Activated CD8-positive, alpha-beta T cell treated with anti-CD3 and anti-CD28 coated beads, Interleukin-2, amount 10 ng/mL, durations not matched to agents 7 days and 5 days (primary cell): ENCODE results near the gene CCDC91. TPM values are rescaled to one million over a fixed set of nuclear protein-coding genes. Genes with fewer than 3 reads are reported as not detected.

ENCODE experiments used
- ATAC-seq: fragments of 150-1000 bp; cut with Tn5 transposase; one replicate; pipeline ENCODE4 v1.10.0; 2021; ENCODE audit warnings: moderate library complexity
- CTCF ChIA-PET: fragments of 350-600 bp; sonication (Branson Sonifier 250); formaldehyde crosslinking; loops from one replicate; lab custom pipeline; 2021; ENCODE audit warnings: antibody characterized with exemption; lab: Charles Lee
- POLR2A ChIA-PET: fragments of 350-600 bp; sonication (Branson Sonifier 250); formaldehyde crosslinking; loops from one replicate; lab custom pipeline; 2021; ENCODE audit warnings: antibody characterized with exemption; lab: Charles Lee
- DNase-seq: peaks from one replicate; pipeline ENCODE4 v3.0.0-alpha.2; 2020
- H3K27ac Mint-ChIP-seq: one replicate; pipeline ENCODE4 v1.8.0; 2021; ENCODE audit warnings: mild to moderate bottlenecking, mixed read lengths
- H3K27me3 Mint-ChIP-seq: one replicate; pipeline ENCODE4 v1.8.0; 2021; ENCODE audit warnings: low read depth, mixed read lengths
- H3K36me3 Mint-ChIP-seq: one replicate; pipeline ENCODE4 v1.8.0; 2021; ENCODE audit warnings: low read depth, mixed read lengths
- H3K4me1 Mint-ChIP-seq: one replicate; pipeline ENCODE4 v1.8.0; 2021; ENCODE audit warnings: low read depth, mixed read lengths
- H3K4me3 Mint-ChIP-seq: one replicate; pipeline ENCODE4 v1.8.0; 2021; ENCODE audit warnings: mild to moderate bottlenecking, mixed read lengths
- H3K9me3 Mint-ChIP-seq: one replicate; pipeline ENCODE4 v1.8.0; 2022; ENCODE audit warnings: mixed read lengths; ENCODE audit not compliant: insufficient read depth
- total RNA-seq, 2 experiments: library from RNA; stranded (reverse); gene quantifications; one replicate each; pipeline ENCODE4 v1.2.3, GENCODE V29; 2021

The CCDC91 gene
- total RNA-seq, 2 experiments from 2014 or later = 18.4 to 23.4 TPM

- Mint-ChIP-seq H3K36me3 (peaks cover 8% of the 10 kb centered on the region), H3K27me3 (no peaks in the 10 kb centered on the region), H3K4me1 (peaks cover 4% of the 10 kb centered on the region), H3K9me3 (peaks cover 4% of the 10 kb centered on the region), H3K27ac (no peak overlapping the region), H3K4me3 (no peak overlapping the region)
- DNase-seq = no peak
- POLR2A ChIA-PET = no interaction called here
- no peak for ATAC-seq
- CTCF ChIA-PET = no interaction called here
These were observed 193.1 kb downstream of the CCDC91 start for GRCh38 chr12:28383368-28383767.

GRCh38 chr12:28388879-28389278 lies 198.6 kb downstream of the CCDC91 start:
- Mint-ChIP-seq H3K9me3 (no peaks in the 10 kb centered on the region), H3K27ac (no peak overlapping the region), H3K27me3 (no peaks in the 10 kb centered on the region), H3K4me3 (no peak overlapping the region), H3K36me3 (peaks cover 5% of the 10 kb centered on the region), H3K4me1 (no peaks in the 10 kb centered on the region)
- ATAC-seq (no peak), DNase-seq (no peak)
- CTCF ChIA-PET = no interaction called here
- POLR2A ChIA-PET = no interaction called here

- Mint-ChIP-seq H3K4me1 (no peaks in the 10 kb centered on the region), H3K27ac (no peak overlapping the region), H3K36me3 (peaks cover 5% of the 10 kb centered on the region), H3K4me3 (no peak overlapping the region), H3K27me3 (no peaks in the 10 kb centered on the region), H3K9me3 (no peaks in the 10 kb centered on the region)
- ChIA-PET POLR2A (interaction anchor here (0.6 kb wide), 1 partner anchor 237 kb away, joined by 3 read pairs; no protein-coding TSS in a partner anchor), CTCF (no interaction called here)
- ATAC-seq (no peak), DNase-seq (no peak)
These were observed 199.9 kb downstream of the CCDC91 start for GRCh38 chr12:28390206-28390605.

- no peak overlapping the region for H3K4me3 Mint-ChIP-seq
These were observed 200.6 kb downstream of the CCDC91 start for GRCh38 chr12:28390761-28391385.

GRCh38 chr12:28409892-28410291 lies 219.6 kb downstream of the CCDC91 start:
- DNase-seq = no peak
- Mint-ChIP-seq H3K4me3 (no peak overlapping the region), H3K36me3 (peaks cover 4% of the 10 kb centered on the region), H3K27ac (no peak overlapping the region), H3K27me3 (no peaks in the 10 kb centered on the region), H3K9me3 (no peaks in the 10 kb centered on the region), H3K4me1 (no peaks in the 10 kb centered on the region)
- CTCF ChIA-PET = no interaction called here
- POLR2A ChIA-PET = no interaction called here
- ATAC-seq = no peak

More at GRCh38 chr12:28390761-28391385, 200.6 kb downstream of the CCDC91 start:
- ATAC-seq (no peak), DNase-seq (no peak)
- Mint-ChIP-seq H3K4me1 (no peaks in the 10 kb centered on the region), H3K27me3 (no peaks in the 10 kb centered on the region), H3K9me3 (no peaks in the 10 kb centered on the region), H3K36me3 (peaks cover 5% of the 10 kb centered on the region), H3K27ac (no peak overlapping the region)
- CTCF ChIA-PET = no interaction called here
- POLR2A ChIA-PET = no interaction called here

GRCh38 chr12:28413460-28414109 lies 223.3 kb downstream of the CCDC91 start:
- POLR2A ChIA-PET = no interaction called here
- no peak for DNase-seq
- no peak overlapping the region for H3K27ac Mint-ChIP-seq

GRCh38 chr12:28415755-28416154 lies 225.5 kb downstream of the CCDC91 start:
- Mint-ChIP-seq H3K27ac (no peak overlapping the region), H3K27me3 (no peaks in the 10 kb centered on the region), H3K4me3 (no peak overlapping the region), H3K36me3 (peaks cover 4% of the 10 kb centered on the region), H3K4me1 (no peaks in the 10 kb centered on the region), H3K9me3 (no peaks in the 10 kb centered on the region)
- POLR2A ChIA-PET = no interaction called here
- DNase-seq (no peak), ATAC-seq (no peak)
- CTCF ChIA-PET = no interaction called here

More at GRCh38 chr12:28413460-28414109, 223.3 kb downstream of the CCDC91 start:
- H3K36me3 Mint-ChIP-seq = peaks cover 4% of the 10 kb centered on the region
- ATAC-seq = no peak
- H3K4me1 Mint-ChIP-seq = no peaks in the 10 kb centered on the region
- no peak overlapping the region for H3K4me3 Mint-ChIP-seq
- CTCF ChIA-PET = no interaction called here
- H3K27me3 Mint-ChIP-seq = no peaks in the 10 kb centered on the region
- H3K9me3 Mint-ChIP-seq = no peaks in the 10 kb centered on the region

GRCh38 chr12:28421374-28421773 lies 231.1 kb downstream of the CCDC91 start:
- H3K36me3 Mint-ChIP-seq = no peaks in the 10 kb centered on the region

GRCh38 chr12:28424965-28425364 lies 234.7 kb downstream of the CCDC91 start:
- H3K36me3 Mint-ChIP-seq = no peaks in the 10 kb centered on the region
- H3K27me3 Mint-ChIP-seq = no peaks in the 10 kb centered on the region
- no peak overlapping the region for H3K27ac Mint-ChIP-seq
- no peak overlapping the region for H3K4me3 Mint-ChIP-seq
- DNase-seq = no peak
- no peaks in the 10 kb centered on the region for H3K9me3 Mint-ChIP-seq
- no peaks in the 10 kb centered on the region for H3K4me1 Mint-ChIP-seq
- ATAC-seq = no peak
- ChIA-PET CTCF (no interaction called here), POLR2A (no interaction called here)

More at GRCh38 chr12:28421374-28421773, 231.1 kb downstream of the CCDC91 start:
- Mint-ChIP-seq H3K4me3 (no peak overlapping the region), H3K27ac (no peak overlapping the region), H3K9me3 (no peaks in the 10 kb centered on the region), H3K27me3 (no peaks in the 10 kb centered on the region), H3K4me1 (no peaks in the 10 kb centered on the region)
- DNase-seq = no peak
- ATAC-seq = no peak
- CTCF ChIA-PET = no interaction called here
- POLR2A ChIA-PET = no interaction called here

GRCh38 chr12:28425526-28425925 lies 235.3 kb downstream of the CCDC91 start:
- ATAC-seq = no peak
- Mint-ChIP-seq H3K4me1 (no peaks in the 10 kb centered on the region), H3K36me3 (no peaks in the 10 kb centered on the region), H3K27ac (no peak overlapping the region), H3K27me3 (no peaks in the 10 kb centered on the region), H3K4me3 (no peak overlapping the region), H3K9me3 (no peaks in the 10 kb centered on the region)
- DNase-seq = no peak
- ChIA-PET CTCF (no interaction called here), POLR2A (no interaction called here)

GRCh38 chr12:28427046-28427445 lies 236.8 kb downstream of the CCDC91 start:
- no peak for ATAC-seq
- Mint-ChIP-seq H3K27ac (no peak overlapping the region), H3K4me3 (no peak overlapping the region), H3K36me3 (no peaks in the 10 kb centered on the region), H3K4me1 (no peaks in the 10 kb centered on the region), H3K9me3 (no peaks in the 10 kb centered on the region), H3K27me3 (no peaks in the 10 kb centered on the region)
- DNase-seq = no peak
- ChIA-PET CTCF (no interaction called here), POLR2A (no interaction called here)

- no peaks in the 10 kb centered on the region for H3K27me3 Mint-ChIP-seq
- ATAC-seq (no peak), DNase-seq (no peak)
- H3K9me3 Mint-ChIP-seq = no peaks in the 10 kb centered on the region
- no peak overlapping the region for H3K27ac Mint-ChIP-seq
- no peaks in the 10 kb centered on the region for H3K4me1 Mint-ChIP-seq
- H3K4me3 Mint-ChIP-seq = no peak overlapping the region
- CTCF ChIA-PET = no interaction called here
- POLR2A ChIA-PET = no interaction called here
- no peaks in the 10 kb centered on the region for H3K36me3 Mint-ChIP-seq
These were observed 249.9 kb downstream of the CCDC91 start for GRCh38 chr12:28440081-28440608.
